ENCODE results near the gene PDLIM1. TPM values are rescaled to one million over a fixed set of nuclear protein-coding genes. Genes with fewer than 3 reads are reported as not detected.

PDLIM1 gene
- total RNA-seq, 4 donors from 2014 or later, result 113 to 150 (median 128) TPM

DNA sequence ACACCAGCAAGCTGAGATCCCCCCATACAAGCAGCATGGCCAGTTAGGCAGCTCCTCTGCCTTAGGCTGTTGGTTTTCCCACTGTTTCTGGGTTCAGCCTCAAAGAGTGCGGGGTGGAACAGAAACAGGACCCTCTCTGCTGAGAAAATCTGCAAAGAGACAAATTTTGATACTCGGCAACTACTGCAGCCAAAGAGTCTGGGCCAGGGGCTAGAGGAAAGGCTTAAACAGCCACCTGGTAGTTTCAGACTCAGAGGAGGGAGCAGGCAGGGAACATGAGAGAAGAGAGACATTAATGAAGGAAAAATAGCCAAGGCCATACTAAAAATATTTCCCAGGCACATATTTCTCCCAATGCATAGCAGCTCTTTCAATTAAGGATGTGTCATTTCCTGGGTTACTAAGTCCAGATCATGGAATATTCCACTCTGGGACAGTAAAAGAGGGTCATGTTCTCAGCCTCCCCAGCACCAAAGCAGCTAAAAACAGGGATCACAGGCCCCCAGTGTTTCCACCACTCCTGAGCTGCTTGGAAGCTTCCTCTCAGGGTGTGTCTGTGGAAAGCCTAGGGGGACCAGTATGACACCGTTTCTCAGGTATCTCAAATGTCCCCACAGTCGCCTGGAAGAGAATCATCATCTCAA is 29.8 kb downstream of the PDLIM1 start:
- TF ChIP-seq POLR2A (IDR thresholded peaks at IDR 0.05) (no peak), EP300 (IDR thresholded peaks at IDR 0.05) (no peak)
- TF ChIP-seq, protein P1, sequence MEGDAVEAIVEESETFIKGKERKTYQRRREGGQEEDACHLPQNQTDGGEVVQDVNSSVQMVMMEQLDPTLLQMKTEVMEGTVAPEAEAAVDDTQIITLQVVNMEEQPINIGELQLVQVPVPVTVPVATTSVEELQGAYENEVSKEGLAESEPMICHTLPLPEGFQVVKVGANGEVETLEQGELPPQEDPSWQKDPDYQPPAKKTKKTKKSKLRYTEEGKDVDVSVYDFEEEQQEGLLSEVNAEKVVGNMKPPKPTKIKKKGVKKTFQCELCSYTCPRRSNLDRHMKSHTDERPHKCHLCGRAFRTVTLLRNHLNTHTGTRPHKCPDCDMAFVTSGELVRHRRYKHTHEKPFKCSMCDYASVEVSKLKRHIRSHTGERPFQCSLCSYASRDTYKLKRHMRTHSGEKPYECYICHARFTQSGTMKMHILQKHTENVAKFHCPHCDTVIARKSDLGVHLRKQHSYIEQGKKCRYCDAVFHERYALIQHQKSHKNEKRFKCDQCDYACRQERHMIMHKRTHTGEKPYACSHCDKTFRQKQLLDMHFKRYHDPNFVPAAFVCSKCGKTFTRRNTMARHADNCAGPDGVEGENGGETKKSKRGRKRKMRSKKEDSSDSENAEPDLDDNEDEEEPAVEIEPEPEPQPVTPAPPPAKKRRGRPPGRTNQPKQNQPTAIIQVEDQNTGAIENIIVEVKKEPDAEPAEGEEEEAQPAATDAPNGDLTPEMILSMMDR (IDR thresholded peaks at IDR 0.05), result no peak
- peaks cover 0 to 32% (median 3%) of the 10 kb centered on the region in 3 donors for H3K36me3 ChIP-seq

DNA sequence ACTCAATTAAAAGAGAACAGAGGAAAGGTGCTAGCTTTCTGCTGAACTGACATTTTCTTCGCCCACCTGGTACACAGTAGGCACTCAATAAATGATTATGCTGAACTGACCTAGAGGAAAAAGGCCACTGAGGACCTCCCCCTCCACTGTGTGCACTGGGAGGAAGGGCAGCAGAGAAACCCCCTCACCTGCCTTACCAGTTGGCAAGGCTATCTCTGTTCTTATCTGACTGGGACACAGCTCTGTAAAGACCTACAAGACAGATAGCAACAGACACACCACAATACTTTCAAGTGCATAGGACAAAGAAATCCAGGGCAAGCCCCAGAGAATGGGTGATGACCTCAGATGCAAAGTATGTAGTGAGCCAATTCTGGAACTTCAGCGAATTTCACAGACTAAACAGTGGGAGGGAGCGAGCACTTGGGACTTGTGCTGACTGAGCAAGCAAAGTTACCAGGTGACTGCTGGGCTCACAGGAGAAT is 30.4 kb downstream of the PDLIM1 start:
- Histone ChIP-seq H3K9me3 (peaks cover 0 to 9% (median 4%) of the 10 kb centered on the region in 4 donors), H3K36me3 (peaks cover 0 to 32% (median 3%) of the 10 kb centered on the region in 3 donors), H3K4me1 (peaks cover 0 to 13% (median 0%) of the 10 kb centered on the region in 4 donors), H3K27ac (peak overlapping the region in 2 of 4 donors; percentile 1 to 44), H3K27me3 (no peaks in the 10 kb centered on the region), H3K4me3 (no peak overlapping the region)
- no peak for TF ChIP-seq EP300 (IDR thresholded peaks at IDR 0.05)
- TF ChIP-seq, protein P1 (IDR thresholded peaks at IDR 0.05), result no peak
- WGBS, 2 donors, result 53 to 67% methylated on average over 3 of the region's 3 CpGs
- no peak for DNase-seq (ENCODE audit: low spot score in 2 of 2)

More for the DNA sequence above, 29.8 kb downstream of the PDLIM1 start:
- Histone ChIP-seq H3K9me3 (peaks cover 0 to 7% (median 3%) of the 10 kb centered on the region in 4 donors), H3K4me1 (peaks cover 0 to 14% (median under 1%) of the 10 kb centered on the region in 4 donors), H3K27me3 (no peaks in the 10 kb centered on the region), H3K27ac (peak overlapping the region in 3 of 4 donors; percentile 1 to 44 (median 19)), H3K4me3 (no peak overlapping the region)
- no peak for DNase-seq (ENCODE audit: low spot score in 2 of 2)
- WGBS, 2 donors, result 70 to 74% methylated on average over 4 of the region's 4 CpGs

DNA sequence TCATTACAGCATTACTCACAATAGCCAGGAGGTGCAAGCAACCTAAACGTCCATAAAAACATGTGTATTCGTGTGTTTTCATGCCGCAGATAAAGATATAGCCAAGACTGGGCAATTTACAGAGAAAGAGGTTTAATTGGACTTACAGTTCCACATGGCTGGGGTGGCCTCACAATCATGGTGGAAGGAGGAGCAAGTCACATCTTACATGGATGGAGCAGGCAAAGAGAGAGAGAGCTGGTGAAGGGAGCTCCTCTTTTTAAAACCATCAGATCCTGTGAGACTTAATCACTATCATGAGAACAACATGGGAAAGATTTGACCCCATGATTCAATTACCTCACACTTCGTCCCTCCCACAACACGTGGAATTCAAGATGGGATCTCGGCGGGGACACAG is 33.0 kb downstream of the PDLIM1 start:
- 94 to 95% methylated on average over 7 of the region's 7 CpGs for WGBS, 2 donors
- DNase-seq (ENCODE audit: low spot score in 2 of 2), result no peak
- no peak overlapping the region for H3K27ac ChIP-seq
- H3K4me3 ChIP-seq, result no peak overlapping the region
- H3K4me1 ChIP-seq, result peaks cover 0 to 13% (median 0%) of the 10 kb centered on the region in 4 donors
- peaks cover 0 to 22% (median 3%) of the 10 kb centered on the region in 3 donors for H3K36me3 ChIP-seq
- H3K27me3 ChIP-seq, result no peaks in the 10 kb centered on the region
- H3K9me3 ChIP-seq, result peaks cover 0 to 9% (median 4%) of the 10 kb centered on the region in 4 donors
- TF ChIP-seq POLR2A (IDR thresholded peaks at IDR 0.05) (no peak), EP300 (IDR thresholded peaks at IDR 0.05) (no peak)

DNA sequence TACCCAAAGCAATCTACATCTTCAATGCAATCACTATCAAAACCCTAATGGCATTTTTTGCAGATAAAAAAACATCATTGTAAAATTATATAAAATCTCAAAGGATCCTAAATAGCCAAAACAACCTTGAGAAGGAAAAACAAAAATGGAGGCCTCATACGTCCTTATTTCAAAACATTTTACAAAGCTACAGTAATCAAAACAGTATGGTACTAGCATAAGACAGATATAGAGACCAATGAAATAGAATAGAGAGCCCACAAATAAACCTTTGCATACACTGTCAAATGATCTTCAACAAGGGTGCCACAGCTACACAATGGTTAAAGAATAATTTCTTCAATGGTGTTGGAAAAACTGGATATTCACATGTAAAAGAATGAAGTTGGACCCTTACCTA is 34.5 kb downstream of the PDLIM1 start:
- Histone ChIP-seq H3K4me1 (peaks cover 0 to 11% (median 0%) of the 10 kb centered on the region in 4 donors), H3K27ac (no peak overlapping the region), H3K36me3 (peaks cover 0 to 22% (median 3%) of the 10 kb centered on the region in 3 donors), H3K4me3 (no peak overlapping the region), H3K27me3 (no peaks in the 10 kb centered on the region), H3K9me3 (peaks cover 0 to 9% (median 4%) of the 10 kb centered on the region in 4 donors)
- 88 to 92% methylated on average over 1 of the region's 1 CpG for whole genome bisulfite sequencing, 2 donors
- no peak for DNase-seq (ENCODE audit: low spot score in 2 of 2)
- no peak for TF ChIP-seq POLR2A (IDR thresholded peaks at IDR 0.05)
- TF ChIP-seq EP300 (IDR thresholded peaks at IDR 0.05), result no peak
- TF ChIP-seq, protein P1 (IDR thresholded peaks at IDR 0.05), result no peak

DNA sequence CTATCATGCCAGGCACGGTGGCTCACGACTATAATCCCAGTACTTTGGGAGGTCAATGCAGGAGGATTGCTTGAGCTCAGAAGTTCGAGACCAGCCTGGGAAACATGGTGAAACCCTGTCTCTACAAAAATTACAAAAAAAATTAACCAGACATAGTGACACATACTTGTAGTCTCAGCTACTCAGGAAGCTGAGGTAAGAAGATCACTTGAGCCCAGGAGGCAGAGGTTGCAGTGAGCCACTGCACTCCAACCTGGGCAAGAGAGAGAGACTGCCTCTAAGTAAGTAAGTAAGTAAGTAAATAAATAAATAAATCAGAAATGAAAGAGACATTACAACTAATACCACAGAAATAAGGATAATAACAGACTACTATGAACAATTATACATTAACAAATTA is 36.2 kb downstream of the PDLIM1 start:
- WGBS, 2 donors, result 86 to 96% methylated on average over 3 of the region's 3 CpGs
- DNase-seq (ENCODE audit: low spot score in 2 of 2), result no peak
- Histone ChIP-seq H3K9me3 (peaks cover 0 to 9% (median 4%) of the 10 kb centered on the region in 4 donors), H3K4me1 (no peaks in the 10 kb centered on the region), H3K27me3 (no peaks in the 10 kb centered on the region), H3K36me3 (peaks cover 0 to 18% (median 3%) of the 10 kb centered on the region in 3 donors), H3K27ac (no peak overlapping the region), H3K4me3 (no peak overlapping the region)
- TF ChIP-seq, protein P1 (IDR thresholded peaks at IDR 0.05), result no peak
- TF ChIP-seq POLR2A (IDR thresholded peaks at IDR 0.05), result no peak
- TF ChIP-seq EP300 (IDR thresholded peaks at IDR 0.05), result no peak

Data from tibial nerve (tissue), 4 donors.